DND-41 (cell line): ENCODE measurements around the gene KRI1.
"Not testable (repeated sequence)": the region's sequence is repeated elsewhere in the genome, so short reads cannot be mapped to it uniquely, and the experiment has no call there.

ENCODE experiments used
- ATAC-seq: fragments of 200-7000 bp; cut with Tn5 transposase; 3 replicates; pipeline ENCODE4 v1.9.1; 2021; ENCODE audit warnings: low read depth; ENCODE audit not compliant: insufficient read depth
- DNase-seq: peaks from one replicate; pipeline ENCODE4 v3.0.0-alpha.2; 2020
- H2AFZ ChIP-seq: 2 replicates; pipeline ENCODE4 v1.6.0; 2012; ENCODE audit warnings: low read depth, low read length
- H3K27ac ChIP-seq: 2 replicates; pipeline ENCODE4 v1.5.1; 2012; ENCODE audit warnings: low read length, inconsistent platforms
- H3K27me3 ChIP-seq: fragments of 200-600 bp; sonication (generic); 2 replicates; pipeline ENCODE4 v1.6.0; 2012; ENCODE audit warnings: low read length, mild to moderate bottlenecking, inconsistent platforms; ENCODE audit not compliant: insufficient read depth, poor library complexity
- H3K36me3 ChIP-seq: 2 replicates; pipeline ENCODE4 v1.5.1; 2012; ENCODE audit warnings: low read length, inconsistent platforms; ENCODE audit not compliant: insufficient read depth
- H3K4me1 ChIP-seq: 2 replicates; pipeline ENCODE4 v1.5.1; 2012; ENCODE audit warnings: mild to moderate bottlenecking, low read length; ENCODE audit not compliant: insufficient read depth
- H3K4me2 ChIP-seq: 2 replicates; pipeline ENCODE4 v1.6.0; 2012; ENCODE audit warnings: mild to moderate bottlenecking, moderate library complexity, low read length, inconsistent platforms; ENCODE audit not compliant: insufficient read depth
- H3K4me3 ChIP-seq, 2 experiments: fragments of 200-600 bp in 1 of 2; shearing (Covaris generic) in 1 of 2; 2 replicates each; pipeline ENCODE4 v1.5.1; 2012 to 2016; ENCODE audit warnings: inconsistent platforms in 2 of 2, low read length in 2 of 2, mild to moderate bottlenecking in 2 of 2, low read depth in 1 of 2, moderate library complexity in 1 of 2
- H3K79me2 ChIP-seq: 2 replicates; pipeline ENCODE4 v1.6.0; 2012; ENCODE audit warnings: low read length, inconsistent platforms; ENCODE audit not compliant: insufficient read depth
- H3K9ac ChIP-seq: 2 replicates; pipeline ENCODE4 v1.6.0; 2012; ENCODE audit warnings: low read depth, mild to moderate bottlenecking, inconsistent platforms, low read length, moderate library complexity
- H3K9me3 ChIP-seq: 2 replicates; pipeline ENCODE4 v1.5.1; 2012; ENCODE audit warnings: low read length, moderate library complexity, mild to moderate bottlenecking, inconsistent platforms; ENCODE audit not compliant: insufficient read depth, severe bottlenecking
- H4K20me1 ChIP-seq: 2 replicates; pipeline ENCODE4 v1.6.0; 2012; ENCODE audit warnings: low read length; ENCODE audit not compliant: insufficient read depth
- CTCF ChIP-seq: IDR thresholded peaks from 2 replicates; pipeline ENCODE4 v1.5.1; 2012; ENCODE audit warnings: borderline replicate concordance, low read length, moderate library complexity, mild to moderate bottlenecking; ENCODE audit not compliant: poor library complexity, severe bottlenecking; ENCODE audit errors: extremely low read depth
- EZH2 ChIP-seq: IDR thresholded peaks from 3 replicates; pipeline ENCODE4 v1.6.1; 2012; ENCODE audit warnings: borderline replicate concordance, low read depth, mild to moderate bottlenecking, moderate library complexity, low read length, inconsistent platforms; ENCODE audit not compliant: severe bottlenecking

The KRI1 gene

GRCh38 chr19:10533646-10534386, 32.0 kb downstream of the KRI1 start:
- no peak for ATAC-seq
- Histone ChIP-seq H2AFZ (no peak overlapping the region), H3K27ac (no peak overlapping the region)

GRCh38 chr19:10532457-10532856, 33.4 kb downstream of the KRI1 start:
- no peak overlapping the region for H3K27ac ChIP-seq
- no peak for ATAC-seq

More at GRCh38 chr19:10533646-10534386, 32.0 kb downstream of the KRI1 start:
- no peak for DNase-seq
- no peaks in the 10 kb centered on the region for H3K79me2 ChIP-seq
- H3K9ac ChIP-seq = no peak overlapping the region
- no peak overlapping the region for H3K4me2 ChIP-seq
- H4K20me1 ChIP-seq = no peaks in the 10 kb centered on the region
- no peaks in the 10 kb centered on the region for H3K27me3 ChIP-seq
- TF ChIP-seq EZH2 (no peak), CTCF (no peak)
- no peak overlapping the region for H3K4me3 ChIP-seq
- no peaks in the 10 kb centered on the region for H3K9me3 ChIP-seq
- H3K4me1 ChIP-seq = no peaks in the 10 kb centered on the region
- no peaks in the 10 kb centered on the region for H3K36me3 ChIP-seq

GRCh38 chr19:10526887-10527286, 38.9 kb downstream of the KRI1 start:
- ATAC-seq, H3K4me2 ChIP-seq, H2AFZ ChIP-seq, DNase-seq, H3K4me3 ChIP-seq, H3K4me1 ChIP-seq, H3K79me2 ChIP-seq, H3K36me3 ChIP-seq, H3K9me3 ChIP-seq, H4K20me1 ChIP-seq, H3K27me3 ChIP-seq, H3K27ac ChIP-seq, H3K9ac ChIP-seq: not testable (repeated sequence)

More at GRCh38 chr19:10532457-10532856, 33.4 kb downstream of the KRI1 start:
- Histone ChIP-seq H3K4me2 (no peak overlapping the region), H3K9me3 (no peaks in the 10 kb centered on the region), H3K79me2 (no peaks in the 10 kb centered on the region), H3K9ac (no peak overlapping the region), H4K20me1 (no peaks in the 10 kb centered on the region), H3K36me3 (no peaks in the 10 kb centered on the region), H3K4me3 (no peak overlapping the region), H3K4me1 (no peaks in the 10 kb centered on the region), H3K27me3 (no peaks in the 10 kb centered on the region), H2AFZ (no peak overlapping the region)
- DNase-seq = no peak
- TF ChIP-seq CTCF (no peak), EZH2 (no peak)

GRCh38 chr19:10525636-10526035, 40.2 kb downstream of the KRI1 start:
- DNase-seq = no peak
- H3K4me3 ChIP-seq = no peak overlapping the region
- no peaks in the 10 kb centered on the region for H4K20me1 ChIP-seq
- H3K79me2 ChIP-seq = no peaks in the 10 kb centered on the region
- no peak overlapping the region for H2AFZ ChIP-seq
- no peak for ATAC-seq
- no peak overlapping the region for H3K9ac ChIP-seq
- no peaks in the 10 kb centered on the region for H3K4me1 ChIP-seq
- H3K36me3 ChIP-seq = no peaks in the 10 kb centered on the region
- H3K27me3 ChIP-seq = no peaks in the 10 kb centered on the region
- no peak overlapping the region for H3K4me2 ChIP-seq
- TF ChIP-seq EZH2 = no peak
- no peak overlapping the region for H3K27ac ChIP-seq
- no peaks in the 10 kb centered on the region for H3K9me3 ChIP-seq
